ENCODE data around the gene PSMC5. TPM values are rescaled to one million over a fixed set of nuclear protein-coding genes. Genes with fewer than 3 reads are reported as not detected.

The PSMC5 gene
- total RNA-seq, 3 donors from 2014 or later = 272 to 298 (median 280) TPM

GRCh38 chr17:63830278-63830677 lies 3.0 kb downstream of the PSMC5 start:
- H3K36me3 Mint-ChIP-seq (ENCODE audit: insufficient read depth) = peaks cover 58% of the 10 kb centered on the region
- DNase-seq = no peak
- H3K27me3 Mint-ChIP-seq (ENCODE audit: low read depth) = no peaks in the 10 kb centered on the region
- ATAC-seq = no peak
- no peak overlapping the region for H3K4me3 Mint-ChIP-seq
- no peaks in the 10 kb centered on the region for H3K9me3 Mint-ChIP-seq
- peaks cover 72% of the 10 kb centered on the region for H3K4me1 Mint-ChIP-seq (ENCODE audit: low read depth)

- Mint-ChIP-seq H3K4me1 (ENCODE audit: low read depth) (peaks cover 68% of the 10 kb centered on the region), H3K27me3 (ENCODE audit: low read depth) (no peaks in the 10 kb centered on the region), H3K4me3 (no peak overlapping the region), H3K36me3 (ENCODE audit: insufficient read depth) (peaks cover 55% of the 10 kb centered on the region), H3K9me3 (no peaks in the 10 kb centered on the region)
- DNase-seq (no peak), ATAC-seq (no peak)
These were observed 3.8 kb downstream of the PSMC5 start for GRCh38 chr17:63830904-63831491.

GRCh38 chr17:63831505-63831904 lies 4.3 kb downstream of the PSMC5 start:
- DNase-seq (no peak), ATAC-seq (no peak)
- Mint-ChIP-seq H3K4me1 (ENCODE audit: low read depth) (peaks cover 64% of the 10 kb centered on the region), H3K36me3 (ENCODE audit: insufficient read depth) (peaks cover 56% of the 10 kb centered on the region), H3K4me3 (no peak overlapping the region), H3K27me3 (ENCODE audit: low read depth) (no peaks in the 10 kb centered on the region), H3K9me3 (no peaks in the 10 kb centered on the region)

DNA sequence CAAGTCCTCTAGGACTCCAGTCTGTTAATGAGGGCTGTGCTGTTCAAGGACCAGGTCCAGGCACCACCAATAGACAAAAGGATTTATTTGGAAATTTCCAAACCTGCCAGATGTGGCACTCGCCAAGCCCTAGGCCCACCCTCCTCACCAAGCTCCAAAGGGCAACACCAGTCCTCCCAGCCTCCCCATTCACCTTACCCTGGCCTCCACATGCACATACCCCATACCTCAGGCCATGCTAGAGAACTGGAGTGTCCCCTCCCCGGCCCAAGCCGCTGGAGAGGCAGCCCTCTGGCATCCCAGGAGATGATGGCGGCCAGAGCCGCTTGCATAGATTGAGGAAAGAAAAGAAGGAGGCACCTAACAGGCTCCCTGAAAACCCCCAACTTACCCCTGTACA lies 4.8 kb downstream of the PSMC5 start:
- no peak for DNase-seq
- no peak for ATAC-seq
- Mint-ChIP-seq H3K4me3 (no peak overlapping the region), H3K9me3 (no peaks in the 10 kb centered on the region), H3K36me3 (ENCODE audit: insufficient read depth) (peaks cover 55% of the 10 kb centered on the region), H3K4me1 (ENCODE audit: low read depth) (peaks cover 60% of the 10 kb centered on the region), H3K27me3 (ENCODE audit: low read depth) (no peaks in the 10 kb centered on the region)

- DNase-seq (no peak), ATAC-seq (peak in 1 of 2 donors; percentile 13)
- H3K36me3 Mint-ChIP-seq (ENCODE audit: insufficient read depth) = peaks cover 54% of the 10 kb centered on the region
- H3K27me3 Mint-ChIP-seq (ENCODE audit: low read depth) = no peaks in the 10 kb centered on the region
- no peaks in the 10 kb centered on the region for H3K9me3 Mint-ChIP-seq
- H3K4me3 Mint-ChIP-seq = no peak overlapping the region
- peaks cover 60% of the 10 kb centered on the region for H3K4me1 Mint-ChIP-seq (ENCODE audit: low read depth)
These were observed 5.2 kb downstream of the PSMC5 start for GRCh38 chr17:63832455-63832854.

- DNase-seq (no peak), ATAC-seq (no peak)
- Mint-ChIP-seq H3K27me3 (ENCODE audit: low read depth) (no peaks in the 10 kb centered on the region), H3K9me3 (no peaks in the 10 kb centered on the region), H3K4me3 (no peak overlapping the region), H3K36me3 (ENCODE audit: insufficient read depth) (peaks cover 50% of the 10 kb centered on the region), H3K4me1 (ENCODE audit: low read depth) (peaks cover 61% of the 10 kb centered on the region)
These were observed 6.0 kb downstream of the PSMC5 start for GRCh38 chr17:63833026-63833740.

- Mint-ChIP-seq H3K4me3 (no peak overlapping the region), H3K36me3 (ENCODE audit: insufficient read depth) (peaks cover 47% of the 10 kb centered on the region), H3K9me3 (no peaks in the 10 kb centered on the region), H3K27me3 (ENCODE audit: low read depth) (no peaks in the 10 kb centered on the region), H3K4me1 (ENCODE audit: low read depth) (peaks cover 62% of the 10 kb centered on the region)
- no peak for ATAC-seq
- DNase-seq = no peak
These were observed 6.6 kb downstream of the PSMC5 start for GRCh38 chr17:63833741-63834373.

DNA sequence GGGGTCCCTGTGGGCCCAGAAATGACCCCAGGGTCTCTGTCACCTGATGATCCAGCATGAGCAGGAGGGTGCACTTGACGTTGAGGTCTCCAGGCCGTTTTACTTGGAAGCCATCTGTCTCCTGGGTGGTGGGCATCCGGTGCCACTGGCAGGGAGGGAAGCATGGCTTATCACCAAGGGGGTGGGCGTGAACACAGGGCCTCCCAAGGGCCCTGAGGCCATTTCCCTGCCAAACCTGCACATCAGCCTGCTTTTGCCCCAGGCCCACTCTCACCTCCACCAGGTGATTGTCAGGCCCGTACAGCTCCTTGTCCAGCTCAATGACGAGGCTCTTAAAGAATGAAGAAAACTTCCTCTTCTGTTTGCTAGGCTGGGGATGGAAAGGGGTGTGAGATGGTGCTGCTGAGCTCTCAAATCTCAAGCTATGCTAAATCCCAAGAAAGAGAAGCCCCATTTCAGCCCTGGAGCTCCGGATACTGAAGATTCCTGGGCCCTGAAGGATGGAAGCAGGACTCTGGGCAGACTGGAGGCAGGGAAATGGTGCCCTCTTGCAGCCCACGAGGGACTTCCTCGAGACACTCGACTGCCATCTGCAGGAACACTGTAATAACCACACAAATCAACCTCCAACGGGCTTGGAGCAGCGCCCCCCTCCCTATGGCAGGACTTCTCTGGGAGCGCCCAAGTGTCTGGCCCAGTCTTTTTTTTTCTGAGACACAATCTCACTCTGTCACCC lies 7.4 kb downstream of the PSMC5 start:
- Mint-ChIP-seq H3K9me3 (no peaks in the 10 kb centered on the region), H3K36me3 (ENCODE audit: insufficient read depth) (peaks cover 40% of the 10 kb centered on the region), H3K4me1 (ENCODE audit: low read depth) (peaks cover 62% of the 10 kb centered on the region), H3K4me3 (no peak overlapping the region), H3K27me3 (ENCODE audit: low read depth) (no peaks in the 10 kb centered on the region)
- ATAC-seq = peak; percentile 75 to 86
- peak; percentile 56 for DNase-seq

- Mint-ChIP-seq H3K36me3 (ENCODE audit: insufficient read depth) (peaks cover 35% of the 10 kb centered on the region), H3K4me1 (ENCODE audit: low read depth) (peaks cover 56% of the 10 kb centered on the region), H3K27me3 (ENCODE audit: low read depth) (no peaks in the 10 kb centered on the region), H3K4me3 (no peak overlapping the region), H3K9me3 (no peaks in the 10 kb centered on the region)
- no peak for ATAC-seq
- no peak for DNase-seq
These were observed 8.0 kb downstream of the PSMC5 start for GRCh38 chr17:63835167-63835720.

DNA sequence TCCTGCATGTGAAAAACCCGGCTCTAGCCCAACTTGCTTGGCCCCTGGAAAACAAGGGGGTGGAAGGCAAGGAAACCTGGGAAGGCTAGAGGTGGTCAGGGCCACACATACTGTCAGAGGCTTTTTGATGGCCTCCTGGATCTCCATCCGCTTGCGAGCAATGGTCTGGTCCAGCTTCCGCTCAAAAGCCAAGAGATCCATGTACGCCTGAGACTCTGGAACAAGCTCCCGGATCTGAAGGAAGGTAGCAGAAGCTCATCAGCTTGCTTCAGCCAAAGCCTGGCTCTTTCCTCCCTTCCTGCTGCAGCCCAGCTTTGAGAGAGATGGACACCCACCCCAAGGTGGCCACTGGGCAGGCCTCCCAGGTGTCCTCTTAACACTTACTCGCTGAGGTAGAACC lies 9.6 kb downstream of the PSMC5 start:
- DNase-seq = no peak
- H3K4me1 Mint-ChIP-seq (ENCODE audit: low read depth) = peaks cover 54% of the 10 kb centered on the region
- ATAC-seq = no peak
- peaks cover 21% of the 10 kb centered on the region for H3K36me3 Mint-ChIP-seq (ENCODE audit: insufficient read depth)
- H3K9me3 Mint-ChIP-seq = no peaks in the 10 kb centered on the region
- H3K4me3 Mint-ChIP-seq = no peak overlapping the region
- H3K27me3 Mint-ChIP-seq (ENCODE audit: low read depth) = no peaks in the 10 kb centered on the region

- peaks cover 15% of the 10 kb centered on the region for H3K36me3 Mint-ChIP-seq (ENCODE audit: insufficient read depth)
- H3K9me3 Mint-ChIP-seq = no peaks in the 10 kb centered on the region
- no peaks in the 10 kb centered on the region for H3K27me3 Mint-ChIP-seq (ENCODE audit: low read depth)
- DNase-seq (no peak), ATAC-seq (no peak)
- no peak overlapping the region for H3K4me3 Mint-ChIP-seq
- peaks cover 48% of the 10 kb centered on the region for H3K4me1 Mint-ChIP-seq (ENCODE audit: low read depth)
These were observed 10.2 kb downstream of the PSMC5 start for GRCh38 chr17:63837480-63837879.

- ATAC-seq (no peak), DNase-seq (no peak)
- peaks cover 15% of the 10 kb centered on the region for H3K36me3 Mint-ChIP-seq (ENCODE audit: insufficient read depth)
- H3K27me3 Mint-ChIP-seq (ENCODE audit: low read depth) = no peaks in the 10 kb centered on the region
- H3K4me1 Mint-ChIP-seq (ENCODE audit: low read depth) = peaks cover 47% of the 10 kb centered on the region
- H3K4me3 Mint-ChIP-seq = no peak overlapping the region
- H3K9me3 Mint-ChIP-seq = no peaks in the 10 kb centered on the region
These were observed 10.8 kb downstream of the PSMC5 start for GRCh38 chr17:63837962-63838600.

GRCh38 chr17:63838631-63839171 lies 11.5 kb downstream of the PSMC5 start:
- Mint-ChIP-seq H3K27me3 (ENCODE audit: low read depth) (no peaks in the 10 kb centered on the region), H3K36me3 (ENCODE audit: insufficient read depth) (peaks cover 11% of the 10 kb centered on the region), H3K4me1 (ENCODE audit: low read depth) (peaks cover 45% of the 10 kb centered on the region), H3K9me3 (no peaks in the 10 kb centered on the region), H3K4me3 (peak overlapping the region; percentile 43)
- no peak for DNase-seq
- ATAC-seq = no peak

Measured in activated T-cell treated with anti-CD3 and anti-CD28 coated beads, Interleukin-2, amount 50 U/mL, for 4 hours (primary cell).